Stimulated activated CD8-positive, alpha-beta memory T cell treated with anti-CD3 and anti-CD28 coated beads, Interleukin-4, amount 100 ng/mL, for 48 hours (primary cell): ENCODE results near the gene GNL3.
A peak's percentile ranks its signal among the peaks of the same experiment; 100 is the strongest.

Experiments
- DNase-seq: peaks from one replicate; pipeline ENCODE4 v3.0.0-alpha.2; 2020

GNL3 gene

GRCh38 chr3:52690560-52690959, 4.7 kb downstream of the GNL3 start:
- no peak for DNase-seq

DNA sequence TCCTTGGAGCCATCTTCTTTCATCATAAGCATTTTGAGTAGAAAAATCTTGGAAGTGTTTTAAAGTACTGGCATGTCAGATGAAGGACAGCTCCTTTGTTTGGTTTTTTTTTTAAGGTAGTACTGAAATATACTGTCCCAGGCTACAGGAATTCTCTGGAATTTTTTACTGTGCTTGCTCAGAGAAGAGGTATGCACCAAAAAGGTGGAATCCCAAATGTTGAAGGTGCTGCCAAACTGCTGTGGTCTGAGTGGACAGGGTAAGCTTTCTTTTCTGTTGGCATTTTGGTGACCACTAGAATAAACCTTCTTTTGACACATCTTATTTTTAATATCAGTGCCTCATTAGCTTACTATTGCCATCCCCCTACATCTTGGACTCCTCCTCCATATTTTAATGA, 7.2 kb downstream of the GNL3 start:
- no peak for DNase-seq

DNA sequence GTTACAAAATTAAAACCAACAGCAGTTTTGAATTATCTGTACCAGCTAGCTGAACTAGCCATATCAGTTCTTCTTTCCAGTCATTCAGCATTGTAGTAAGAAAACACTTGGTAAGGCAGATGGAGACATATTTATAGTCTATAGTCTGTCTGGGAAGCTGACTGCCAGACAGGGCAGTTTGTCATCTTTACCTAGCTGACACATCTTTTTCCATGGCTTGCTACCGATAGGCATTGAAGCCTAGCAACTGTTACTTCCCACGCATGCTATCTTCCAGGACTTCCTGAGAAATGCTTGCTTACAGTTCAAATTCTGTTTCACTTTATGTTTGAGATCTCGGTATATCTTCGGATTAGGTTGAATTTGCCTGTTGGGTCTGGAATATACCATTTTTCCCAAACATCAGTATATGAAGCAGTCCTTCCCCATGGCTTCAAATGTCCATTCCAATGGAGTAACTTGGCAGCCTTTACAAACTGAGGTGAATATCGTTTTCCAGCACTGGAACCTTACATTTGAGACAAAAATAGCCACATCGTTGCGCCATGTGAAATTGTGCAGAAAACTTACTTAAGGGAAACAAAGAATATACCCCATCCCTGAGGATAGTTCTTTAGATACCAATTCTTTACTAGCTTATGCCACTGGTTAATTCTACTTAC, 8.8 kb downstream of the GNL3 start:
- no peak for DNase-seq

DNA sequence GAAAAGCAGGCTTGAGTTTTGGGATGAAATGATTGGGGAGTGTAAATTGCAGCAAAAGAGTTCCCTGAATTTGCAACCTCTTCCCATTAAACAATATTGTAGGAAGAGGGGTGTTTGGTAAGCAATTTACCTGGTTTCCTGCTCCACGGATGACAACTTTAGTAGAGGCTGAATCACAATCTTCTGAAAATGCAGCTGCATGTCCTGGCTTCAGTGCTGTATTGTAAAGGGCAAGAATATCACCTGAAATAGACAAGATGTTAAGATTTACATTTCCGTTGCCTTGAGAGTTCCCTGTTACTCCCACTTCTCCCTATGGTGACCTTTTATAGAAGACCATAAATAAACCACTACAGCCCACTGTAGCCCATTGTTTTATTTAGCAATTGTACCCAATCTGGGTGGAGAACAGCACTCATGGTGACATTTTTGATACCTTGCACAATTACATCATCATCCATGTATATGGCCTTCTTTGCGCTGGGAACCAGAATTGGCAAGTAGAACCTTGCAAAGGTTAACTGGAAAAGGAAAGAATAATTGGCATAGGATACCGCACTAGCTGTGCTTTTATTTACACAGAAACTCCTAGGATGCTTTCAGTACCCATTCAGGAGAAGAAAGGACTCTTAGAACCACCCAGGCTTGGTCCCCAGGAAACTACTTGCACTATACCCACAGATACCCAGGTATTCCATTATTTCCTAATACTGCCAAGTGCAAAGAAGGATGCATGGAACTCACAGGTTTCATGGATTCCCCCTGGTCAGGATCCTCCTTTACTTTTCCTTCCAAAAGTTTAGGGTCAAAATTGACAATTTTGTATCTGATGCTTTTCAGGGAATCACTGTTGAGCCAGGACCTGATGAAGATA, 10.2 kb downstream of the GNL3 start:
- DNase-seq, result no peak

GRCh38 chr3:52696830-52697631, 11.2 kb downstream of the GNL3 start:
- no peak for DNase-seq

- DNase-seq, result no peak
Observed at GRCh38 chr3:52697632-52697965, 11.8 kb downstream of the GNL3 start.

GRCh38 chr3:52703341-52703740, 17.5 kb downstream of the GNL3 start:
- no peak for DNase-seq

GRCh38 chr3:52704611-52705437, 19.0 kb downstream of the GNL3 start:
- no peak for DNase-seq

- DNase-seq, result no peak
Observed at GRCh38 chr3:52705438-52705687, 19.5 kb downstream of the GNL3 start.

DNA sequence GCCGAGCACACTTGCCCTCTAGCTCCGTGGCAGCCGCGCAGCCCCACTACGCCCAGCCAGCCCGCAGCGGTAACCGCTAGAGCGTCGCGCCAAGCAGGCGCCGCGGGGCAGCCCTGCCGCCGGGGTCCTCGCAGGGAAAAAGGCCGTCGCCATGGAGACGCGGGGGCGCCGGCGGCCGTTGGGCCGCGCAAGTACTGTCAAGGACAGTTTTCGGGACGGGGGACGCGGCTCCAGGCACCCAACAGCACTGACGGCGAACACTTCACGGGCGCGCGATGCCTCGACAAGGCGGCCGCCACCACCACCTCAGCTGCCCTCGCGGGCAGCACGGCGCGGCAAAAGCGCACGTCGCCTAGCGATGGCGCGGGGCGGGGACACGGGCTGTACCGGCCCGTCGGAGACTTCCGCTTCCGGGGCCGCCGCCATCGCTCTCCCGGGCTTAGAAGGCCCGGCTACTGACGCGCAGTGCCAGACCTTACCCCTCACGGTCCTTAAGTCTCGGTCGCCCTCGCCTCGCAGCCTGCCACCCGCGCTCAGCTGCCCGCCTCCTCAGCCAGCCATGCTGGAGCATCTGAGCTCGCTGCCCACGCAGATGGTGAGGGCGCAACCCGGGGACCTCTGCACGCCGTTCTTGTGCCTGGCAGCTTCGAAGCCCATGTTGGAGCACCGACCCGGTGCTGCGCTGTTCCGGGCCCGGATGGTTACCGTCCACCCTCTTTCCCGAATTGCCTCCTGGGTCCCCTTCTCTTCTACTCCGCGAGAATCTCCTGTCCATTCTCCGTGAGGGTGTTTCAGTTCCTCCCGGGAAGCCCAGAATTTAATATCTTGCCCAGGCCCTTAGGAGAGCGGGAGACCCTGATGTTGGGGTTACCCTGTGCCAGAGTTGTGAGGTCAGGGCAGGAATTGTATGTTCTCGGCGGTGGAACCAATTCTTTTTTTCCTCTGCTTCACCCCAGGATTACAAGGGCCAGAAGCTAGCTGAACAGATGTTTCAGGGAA, 20.2 kb downstream of the GNL3 start, which contains the start of the genes GLT8D1 and SPCS1:
TSS of gene GLT8D1 (minus strand) at position 104 of the 999 bp plus-strand sequence. CDS start 5,331 bp downstream, outside the sequence.
TSS of gene SPCS1 (plus strand) at position 419 of the 999 bp plus-strand sequence. CDS start at position 560, 141 bp downstream.
- peak; percentile 87 for DNase-seq

- DNase-seq, result no peak
Observed at GRCh38 chr3:52707585-52707984, 21.8 kb downstream of the GNL3 start.

DNA sequence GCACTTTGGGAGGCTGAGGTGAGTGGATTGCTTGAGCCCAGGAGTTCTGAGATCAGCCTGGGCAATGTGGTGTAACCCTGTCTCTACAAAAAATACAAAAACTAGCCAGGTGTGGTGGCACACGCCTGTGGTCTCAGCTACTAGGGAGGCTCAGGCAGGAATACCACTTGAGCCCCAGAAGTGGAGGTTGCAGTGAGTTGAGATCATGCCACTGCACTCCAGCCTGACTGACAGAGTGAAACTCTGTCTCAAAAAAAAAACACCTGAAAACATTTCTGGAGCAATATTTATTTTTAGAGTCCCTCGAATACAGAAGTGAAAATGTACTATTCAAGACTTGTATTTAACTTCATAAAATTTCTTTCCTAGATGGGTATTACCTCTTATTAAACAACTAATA, 24.7 kb downstream of the GNL3 start:
- no peak for DNase-seq

- no peak for DNase-seq
Observed at GRCh38 chr3:52712291-52713212, 26.7 kb downstream of the GNL3 start.

DNA sequence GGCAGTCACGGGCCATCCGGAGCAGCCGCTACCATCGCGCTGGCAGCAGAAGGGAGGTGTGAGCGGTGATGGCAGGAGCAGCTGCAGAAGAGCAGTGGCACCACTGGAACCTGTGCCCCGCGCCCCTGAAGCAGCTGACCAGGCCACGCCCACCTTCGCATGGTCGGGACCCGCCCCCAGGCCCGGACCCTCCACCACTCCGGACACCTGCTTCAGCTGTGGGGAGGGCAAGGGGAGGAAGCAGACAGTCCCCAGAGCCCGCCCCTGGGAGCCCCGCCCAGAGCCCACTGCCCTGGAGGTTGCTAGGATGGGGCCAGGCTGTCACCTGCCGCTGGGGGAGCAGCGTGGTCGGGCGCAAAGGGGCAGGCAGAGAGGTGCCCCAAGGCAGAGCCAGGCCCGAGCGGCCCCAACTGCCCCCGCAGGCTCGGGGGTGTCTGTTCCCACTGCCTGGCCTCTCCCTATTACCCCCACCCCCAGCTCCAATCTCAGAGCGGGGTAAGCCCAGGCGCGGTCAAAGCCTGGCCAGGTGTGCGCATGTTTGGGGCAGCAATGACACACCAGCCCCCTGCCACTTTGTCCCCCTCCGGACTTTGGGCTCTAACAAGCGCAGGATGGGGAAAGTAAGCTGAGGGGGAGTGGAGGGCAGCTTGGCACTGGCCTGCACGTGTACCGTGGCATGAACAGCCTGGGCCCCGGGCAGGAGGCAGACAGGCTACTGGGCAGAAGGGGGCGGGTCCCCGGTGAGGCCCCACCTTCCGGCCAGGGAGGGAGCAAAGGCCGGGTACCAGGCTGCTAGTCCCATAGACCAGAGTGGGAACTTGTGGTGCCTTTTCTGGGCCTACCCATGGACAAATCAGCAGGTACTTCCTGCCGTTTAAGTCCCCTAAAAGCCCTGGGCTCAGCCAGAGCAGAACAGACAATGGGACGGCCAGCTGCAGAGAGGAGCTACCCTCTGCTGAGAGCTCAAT, 28.8 kb downstream of the GNL3 start:
- no peak for DNase-seq

- DNase-seq, result no peak
Observed at GRCh38 chr3:52715714-52716305, 30.0 kb downstream of the GNL3 start.

- no peak for DNase-seq
Observed at GRCh38 chr3:52719618-52720017, 33.8 kb downstream of the GNL3 start.

DNA sequence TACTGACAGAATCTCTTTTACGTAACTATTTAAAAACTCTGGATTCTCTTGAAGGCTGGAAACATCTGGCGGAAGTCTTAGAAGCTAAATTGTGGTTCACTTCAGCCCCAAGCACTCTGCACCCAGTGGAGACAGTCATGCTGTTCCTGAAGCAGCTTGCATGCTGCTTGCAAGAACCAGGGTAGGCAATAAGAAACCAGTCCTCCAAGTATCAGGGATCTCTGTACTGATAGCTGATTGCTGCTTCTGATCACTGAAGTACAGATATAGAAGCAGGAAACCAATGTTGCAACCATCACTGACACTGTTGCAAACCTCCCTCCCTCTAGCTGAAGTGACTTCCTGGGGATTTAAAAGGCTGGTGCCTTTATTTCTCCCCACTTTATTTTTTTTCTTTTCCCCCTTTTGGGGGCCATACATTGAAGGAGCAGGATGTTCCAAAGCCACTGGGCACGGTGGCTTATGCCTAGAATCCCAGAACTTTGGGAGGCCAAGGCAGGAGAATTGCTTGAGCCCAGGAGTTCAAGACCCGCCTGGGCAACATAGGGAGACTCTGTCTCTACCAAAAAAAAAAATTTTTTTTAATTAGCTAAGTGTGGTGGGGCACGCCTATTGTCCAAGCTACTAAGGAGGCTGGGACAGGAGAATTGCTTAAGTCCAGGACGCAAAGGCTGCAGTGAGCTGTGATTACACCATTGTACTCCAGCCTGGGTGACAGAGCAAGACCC, 35.3 kb downstream of the GNL3 start:
- no peak for DNase-seq

DNA sequence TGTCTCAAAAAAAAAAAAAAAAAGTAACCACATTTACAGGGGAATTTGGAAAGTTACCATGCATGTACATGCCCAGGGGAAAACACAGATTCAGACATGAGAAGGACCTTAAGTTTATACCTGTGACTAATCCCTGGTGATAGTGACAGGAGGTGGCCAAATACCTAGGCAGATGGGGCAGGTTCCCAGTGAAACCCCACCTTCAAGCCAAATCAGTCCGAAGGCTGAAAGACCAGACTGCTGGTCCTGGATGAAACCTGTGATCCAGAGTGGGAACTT, 35.8 kb downstream of the GNL3 start:
- no peak for DNase-seq
